Measurements from ENCODE around the gene TRAPPC5.
"Not testable (repeated sequence)": the region's sequence is repeated elsewhere in the genome, so short reads cannot be mapped to it uniquely, and the experiment has no call there.

GRCh38 chr19:7643629-7644549 lies 36.7 kb upstream of the TRAPPC5 start:
- TF ChIP-seq CTCF (IDR thresholded peaks at IDR 0.05; ENCODE audit: low read depth, low read length); EZH2phosphoT487 (IDR thresholded peaks at IDR 0.05; ENCODE audit: low read depth): not testable (repeated sequence)

All from OCI-LY3 (cell line).